ENCODE data around the gene ACSS3. TPM values are rescaled to one million over a fixed set of nuclear protein-coding genes. Genes with fewer than 3 reads are reported as not detected.

The ACSS3 gene
- polyA plus RNA-seq, 1 experiment, result 3.0 TPM

DNA sequence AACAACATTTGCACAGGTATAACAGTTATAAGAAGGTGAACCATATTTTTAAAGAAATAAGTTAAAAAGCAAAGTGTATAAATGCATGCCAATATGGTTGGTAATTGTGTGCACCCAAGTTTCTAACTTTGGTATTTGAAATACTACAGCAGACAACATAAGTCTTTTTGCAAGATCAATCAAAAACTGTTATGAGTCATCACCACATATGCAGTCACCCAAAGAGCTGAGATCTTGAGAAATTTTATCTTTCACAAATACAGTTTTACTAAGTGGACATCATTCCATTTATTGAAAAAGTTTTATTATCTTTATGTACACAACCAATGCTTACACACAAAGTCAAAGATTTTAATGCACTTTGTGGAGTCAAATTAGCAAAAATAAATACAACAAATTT, 7.0 kb upstream of the ACSS3 start:
- Histone ChIP-seq H3K27me3 (ENCODE audit: control insufficient read depth, insufficient read depth, low read length) (no peaks in the 10 kb centered on the region), H3K4me3 (ENCODE audit: low read depth, low read length) (no peak overlapping the region), H3K27ac (ENCODE audit: low read depth, low read length) (no peak overlapping the region), H3K9me3 (ENCODE audit: control insufficient read depth, insufficient read depth, low read length) (no peaks in the 10 kb centered on the region)
- ChIA-PET POLR2A (no interaction called here), CTCF (no interaction called here)
- no peak for DNase-seq (ENCODE audit: low read depth, low spot score)
- TF ChIP-seq, protein P1, sequence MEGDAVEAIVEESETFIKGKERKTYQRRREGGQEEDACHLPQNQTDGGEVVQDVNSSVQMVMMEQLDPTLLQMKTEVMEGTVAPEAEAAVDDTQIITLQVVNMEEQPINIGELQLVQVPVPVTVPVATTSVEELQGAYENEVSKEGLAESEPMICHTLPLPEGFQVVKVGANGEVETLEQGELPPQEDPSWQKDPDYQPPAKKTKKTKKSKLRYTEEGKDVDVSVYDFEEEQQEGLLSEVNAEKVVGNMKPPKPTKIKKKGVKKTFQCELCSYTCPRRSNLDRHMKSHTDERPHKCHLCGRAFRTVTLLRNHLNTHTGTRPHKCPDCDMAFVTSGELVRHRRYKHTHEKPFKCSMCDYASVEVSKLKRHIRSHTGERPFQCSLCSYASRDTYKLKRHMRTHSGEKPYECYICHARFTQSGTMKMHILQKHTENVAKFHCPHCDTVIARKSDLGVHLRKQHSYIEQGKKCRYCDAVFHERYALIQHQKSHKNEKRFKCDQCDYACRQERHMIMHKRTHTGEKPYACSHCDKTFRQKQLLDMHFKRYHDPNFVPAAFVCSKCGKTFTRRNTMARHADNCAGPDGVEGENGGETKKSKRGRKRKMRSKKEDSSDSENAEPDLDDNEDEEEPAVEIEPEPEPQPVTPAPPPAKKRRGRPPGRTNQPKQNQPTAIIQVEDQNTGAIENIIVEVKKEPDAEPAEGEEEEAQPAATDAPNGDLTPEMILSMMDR (IDR thresholded peaks at IDR 0.05; ENCODE audit: low read depth, low read length), result no peak

DNA sequence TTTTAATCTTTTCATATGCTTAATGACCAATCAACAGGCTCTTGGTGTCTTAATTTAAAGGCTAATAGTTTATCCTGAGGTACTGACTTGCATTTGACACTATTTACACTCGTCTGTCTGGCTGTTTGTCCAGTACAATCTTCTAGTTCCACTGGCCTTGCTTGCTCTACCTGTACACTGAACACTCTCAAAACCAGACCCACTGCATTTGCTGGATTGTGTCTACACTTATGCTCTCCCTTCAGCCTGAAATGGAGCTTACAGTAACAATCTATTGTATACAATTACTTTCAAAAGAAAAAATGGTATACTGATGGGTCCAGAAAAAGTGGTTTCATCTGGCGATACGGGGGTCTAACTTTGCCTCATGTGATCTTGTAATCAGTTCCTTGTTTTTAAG, 2.3 kb upstream of the ACSS3 start:
- no peak overlapping the region for H3K4me3 ChIP-seq (ENCODE audit: low read depth, low read length)
- H3K27ac ChIP-seq (ENCODE audit: low read depth, low read length), result no peak overlapping the region
- peaks cover 3% of the 10 kb centered on the region for H3K27me3 ChIP-seq (ENCODE audit: control insufficient read depth, insufficient read depth, low read length)
- H3K9me3 ChIP-seq (ENCODE audit: control insufficient read depth, insufficient read depth, low read length), result no peaks in the 10 kb centered on the region
- CTCF ChIA-PET, result no interaction called here
- POLR2A ChIA-PET, result no interaction called here
- TF ChIP-seq, protein P1 (IDR thresholded peaks at IDR 0.05; ENCODE audit: low read depth, low read length), result no peak
- no peak for DNase-seq (ENCODE audit: low read depth, low spot score)

DNA sequence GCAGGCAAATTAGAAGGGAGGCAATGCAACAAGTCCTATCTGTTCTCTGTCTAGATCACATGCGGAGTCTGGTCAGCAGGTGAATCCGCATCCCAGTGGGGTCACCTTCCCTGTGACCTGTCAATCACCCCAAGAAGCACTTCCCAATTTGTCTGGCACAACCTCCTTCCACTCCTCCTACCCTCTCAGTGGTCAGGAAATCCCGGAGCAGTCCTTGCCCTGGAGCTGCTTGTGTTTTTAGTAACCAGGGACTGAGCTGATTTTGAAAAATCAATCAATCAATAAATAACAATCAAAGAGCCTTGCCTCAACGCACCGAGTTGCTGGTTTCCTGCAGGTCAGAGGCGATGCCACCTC, 572 bp upstream of the ACSS3 start:
- DNase-seq (ENCODE audit: low read depth, low spot score), result no peak
- CTCF ChIA-PET, result no interaction called here
- Histone ChIP-seq H3K27me3 (ENCODE audit: control insufficient read depth, insufficient read depth, low read length) (peaks cover 3% of the 10 kb centered on the region), H3K27ac (ENCODE audit: low read depth, low read length) (no peak overlapping the region), H3K4me3 (ENCODE audit: low read depth, low read length) (peak overlapping the region; percentile 58), H3K9me3 (ENCODE audit: control insufficient read depth, insufficient read depth, low read length) (no peaks in the 10 kb centered on the region)
- POLR2A ChIA-PET, result interaction anchor here (0.8 kb wide), 1 partner anchor 1292 kb away, joined by 4 read pairs; no protein-coding TSS in a partner anchor
- TF ChIP-seq, protein P1 (IDR thresholded peaks at IDR 0.05; ENCODE audit: low read depth, low read length), result no peak

DNA sequence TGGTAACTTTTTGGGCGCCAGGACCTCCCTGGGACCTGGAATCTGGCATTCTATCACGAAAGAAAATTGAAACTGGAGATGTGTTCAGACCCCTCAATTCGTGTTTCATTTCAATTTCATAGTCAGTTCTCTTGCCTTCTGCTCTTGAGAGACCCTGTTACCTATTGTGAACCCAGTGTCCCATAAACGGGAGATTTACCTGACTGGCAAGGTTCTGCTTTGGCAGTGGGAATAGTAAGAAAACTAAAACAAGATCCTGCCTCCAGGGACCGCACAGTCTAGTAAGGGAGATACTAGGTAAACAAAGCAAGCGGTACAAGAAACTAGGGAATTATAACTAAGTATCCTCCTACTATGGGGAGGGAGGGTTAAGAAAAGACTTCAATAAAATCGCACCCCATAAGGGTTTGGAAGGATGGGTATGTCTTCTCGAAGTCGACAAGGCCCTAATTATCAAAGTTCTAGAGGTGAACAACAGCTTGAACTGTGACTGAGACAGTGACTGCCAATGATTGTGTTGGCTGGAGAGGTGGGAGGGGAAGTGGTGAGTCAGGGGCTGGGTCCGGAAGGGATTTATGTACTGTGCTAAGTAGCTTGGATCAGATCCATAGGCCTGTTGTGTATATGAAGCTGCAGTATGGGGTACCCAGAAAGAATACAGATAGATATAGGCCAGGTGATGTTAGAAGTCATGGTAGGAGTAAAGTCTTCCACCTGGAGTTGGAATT, 754 bp downstream of the ACSS3 start:
- ChIA-PET POLR2A (no interaction called here), CTCF (no interaction called here)
- Histone ChIP-seq H3K27ac (ENCODE audit: low read depth, low read length) (no peak overlapping the region), H3K27me3 (ENCODE audit: control insufficient read depth, insufficient read depth, low read length) (peaks cover 3% of the 10 kb centered on the region), H3K4me3 (ENCODE audit: low read depth, low read length) (peak overlapping the region; percentile 58), H3K9me3 (ENCODE audit: control insufficient read depth, insufficient read depth, low read length) (no peaks in the 10 kb centered on the region)
- no peak for DNase-seq (ENCODE audit: low read depth, low spot score)
- TF ChIP-seq, protein P1 (IDR thresholded peaks at IDR 0.05; ENCODE audit: low read depth, low read length), result no peak

DNA sequence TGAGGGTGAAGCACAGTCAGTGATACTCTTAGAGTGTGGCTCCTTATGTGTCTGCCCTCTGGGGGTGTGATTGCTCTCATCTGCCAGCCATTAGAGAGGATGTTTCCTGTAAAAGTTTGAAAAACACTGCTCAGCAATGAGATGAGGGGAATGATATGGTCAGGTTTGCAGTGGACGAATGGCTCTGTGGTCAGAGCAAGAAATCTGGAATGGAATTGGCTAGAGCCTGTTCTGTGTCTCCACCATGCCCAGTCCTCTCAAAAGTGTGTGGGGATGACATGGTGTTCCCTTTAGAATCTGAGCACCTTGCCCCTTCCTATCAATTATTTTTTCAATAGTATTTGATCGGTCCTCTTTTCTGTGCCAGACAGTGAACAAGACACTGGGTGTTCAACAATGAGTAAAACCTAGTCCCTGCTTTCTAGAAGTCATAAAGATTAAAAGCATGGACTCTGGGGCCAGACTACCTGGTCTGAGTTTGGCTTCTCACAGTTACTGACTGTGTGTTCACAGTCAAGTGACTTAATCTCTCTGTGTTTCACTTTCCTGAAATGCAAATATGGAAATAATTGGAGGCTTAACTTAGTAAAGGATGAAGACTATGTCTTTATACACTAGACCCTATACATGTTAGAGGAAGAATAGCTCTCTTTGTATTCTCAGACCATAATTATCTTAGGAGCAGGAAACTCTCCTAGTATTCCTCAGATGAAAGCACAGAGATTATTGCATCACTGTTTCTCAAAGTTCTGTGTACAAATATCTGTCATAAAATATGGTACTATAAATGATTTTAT, 1.6 kb downstream of the ACSS3 start:
- POLR2A ChIA-PET, result no interaction called here
- TF ChIP-seq, protein P1 (IDR thresholded peaks at IDR 0.05; ENCODE audit: low read depth, low read length), result no peak
- H3K27ac ChIP-seq (ENCODE audit: low read depth, low read length), result no peak overlapping the region
- no peak overlapping the region for H3K4me3 ChIP-seq (ENCODE audit: low read depth, low read length)
- CTCF ChIA-PET, result no interaction called here
- no peak for DNase-seq (ENCODE audit: low read depth, low spot score)
- no peaks in the 10 kb centered on the region for H3K9me3 ChIP-seq (ENCODE audit: control insufficient read depth, insufficient read depth, low read length)
- H3K27me3 ChIP-seq (ENCODE audit: control insufficient read depth, insufficient read depth, low read length), result peaks cover 3% of the 10 kb centered on the region
